Measurements from ENCODE around the gene OR2Z1. TPM values are rescaled to one million over a fixed set of nuclear protein-coding genes. Genes with fewer than 3 reads are reported as not detected.
"Not testable (repeated sequence)": the region's sequence is repeated elsewhere in the genome, so short reads cannot be mapped to it uniquely, and the experiment has no call there.

OR2Z1 gene
- total and polyA plus RNA-seq, 2 donors from 2014 or later = not detected

- no peak for FAIRE-seq
- H3K36me3 ChIP-seq (ENCODE audit: control insufficient read depth in 2 of 3, insufficient read depth in 3 of 3, low read length in 3 of 3) = no peaks in the 10 kb centered on the region
- intact Hi-C loops (cut with DNase I) = no loop called here
These were observed 15.7 kb upstream of the OR2Z1 start for GRCh38 chr19:8705742-8706141.

GRCh38 chr19:8710337-8710736 lies 11.1 kb upstream of the OR2Z1 start:
- H3K27ac ChIP-seq (ENCODE audit: low read depth in 2 of 2, low read length in 2 of 2); DNase-seq; H3K27me3 ChIP-seq (ENCODE audit: control insufficient read depth, insufficient read depth, low read length); FAIRE-seq; H3K4me1 ChIP-seq (ENCODE audit: control insufficient read depth in 2 of 3, insufficient read depth in 2 of 3, low read depth in 1 of 3, low read length in 3 of 3); H3K36me3 ChIP-seq (ENCODE audit: control insufficient read depth in 2 of 3, insufficient read depth in 3 of 3, low read length in 3 of 3); H3K9me3 ChIP-seq (ENCODE audit: control insufficient read depth in 2 of 3, insufficient read depth in 1 of 3, low read length in 3 of 3); H3K4me3 ChIP-seq (ENCODE audit: low read length in 3 of 3); intact Hi-C loops (cut with DNase I); H3K9ac ChIP-seq (ENCODE audit: low read length in 3 of 3): not testable (repeated sequence)

More at GRCh38 chr19:8705742-8706141, 15.7 kb upstream of the OR2Z1 start:
- H3K27me3 ChIP-seq (ENCODE audit: control insufficient read depth, insufficient read depth, low read length) = no peaks in the 10 kb centered on the region
- H3K9me3 ChIP-seq (ENCODE audit: control insufficient read depth in 2 of 3, insufficient read depth in 1 of 3, low read length in 3 of 3) = no peaks in the 10 kb centered on the region
- DNase-seq = no peak
- no peak overlapping the region for H3K4me3 ChIP-seq (ENCODE audit: low read length in 3 of 3)
- no peak overlapping the region for H3K27ac ChIP-seq (ENCODE audit: low read depth in 2 of 2, low read length in 2 of 2)
- H3K4me1 ChIP-seq (ENCODE audit: control insufficient read depth in 2 of 3, insufficient read depth in 2 of 3, low read depth in 1 of 3, low read length in 3 of 3) = no peaks in the 10 kb centered on the region
- TF ChIP-seq CTCF (IDR thresholded peaks at IDR 0.05; ENCODE audit: borderline replicate concordance, extremely low read depth, insufficient read depth) = no peak
- H3K9ac ChIP-seq (ENCODE audit: low read length in 3 of 3) = no peak overlapping the region

GRCh38 chr19:8722032-8722431 lies 598 bp downstream of the OR2Z1 start:
- no peak for DNase-seq
- intact Hi-C loops (cut with DNase I) = no loop called here
- no peak overlapping the region for H3K4me3 ChIP-seq (ENCODE audit: low read length in 3 of 3)
- H3K27me3 ChIP-seq (ENCODE audit: control insufficient read depth, insufficient read depth, low read length) = no peaks in the 10 kb centered on the region
- no peak overlapping the region for H3K9ac ChIP-seq (ENCODE audit: low read length in 3 of 3)
- TF ChIP-seq CTCF (IDR thresholded peaks at IDR 0.05; ENCODE audit: borderline replicate concordance, extremely low read depth, insufficient read depth) = no peak
- FAIRE-seq = no peak
- no peaks in the 10 kb centered on the region for H3K36me3 ChIP-seq (ENCODE audit: control insufficient read depth in 2 of 3, insufficient read depth in 3 of 3, low read length in 3 of 3)
- no peak overlapping the region for H3K27ac ChIP-seq (ENCODE audit: low read depth in 2 of 2, low read length in 2 of 2)
- no peaks in the 10 kb centered on the region for H3K4me1 ChIP-seq (ENCODE audit: control insufficient read depth in 2 of 3, insufficient read depth in 2 of 3, low read depth in 1 of 3, low read length in 3 of 3)
- H3K9me3 ChIP-seq (ENCODE audit: control insufficient read depth in 2 of 3, insufficient read depth in 1 of 3, low read length in 3 of 3) = peaks cover 0 to 2% (median 0%) of the 10 kb centered on the region in 3 donors

- Histone ChIP-seq H3K4me3 (ENCODE audit: low read length in 3 of 3) (no peak overlapping the region), H3K27ac (ENCODE audit: low read depth in 2 of 2, low read length in 2 of 2) (no peak overlapping the region), H3K9ac (ENCODE audit: low read length in 3 of 3) (no peak overlapping the region), H3K9me3 (ENCODE audit: control insufficient read depth in 2 of 3, insufficient read depth in 1 of 3, low read length in 3 of 3) (no peaks in the 10 kb centered on the region), H3K27me3 (ENCODE audit: control insufficient read depth, insufficient read depth, low read length) (no peaks in the 10 kb centered on the region), H3K36me3 (ENCODE audit: control insufficient read depth in 2 of 3, insufficient read depth in 3 of 3, low read length in 3 of 3) (no peaks in the 10 kb centered on the region), H3K4me1 (ENCODE audit: control insufficient read depth in 2 of 3, insufficient read depth in 2 of 3, low read depth in 1 of 3, low read length in 3 of 3) (no peaks in the 10 kb centered on the region)
- intact Hi-C loops (cut with DNase I) = no loop called here
- DNase-seq (no peak), FAIRE-seq (no peak)
- TF ChIP-seq CTCF (IDR thresholded peaks at IDR 0.05; ENCODE audit: borderline replicate concordance, extremely low read depth, insufficient read depth) = no peak
These were observed 2.8 kb downstream of the OR2Z1 start for GRCh38 chr19:8724276-8724675.

Measured in kidney (tissue), 14 donors.